ES-I3 (cell line): ENCODE data around the gene PPP1R12B.
"Not testable (repeated sequence)": the region's sequence is repeated elsewhere in the genome, so short reads cannot be mapped to it uniquely, and the experiment has no call there.

Source experiments
- H3K36me3 ChIP-seq: 2 replicates; pipeline ENCODE4 v1.6.1; 2013; ENCODE audit warnings: mild to moderate bottlenecking, low read length, control low read depth, moderate library complexity; ENCODE audit not compliant: insufficient read depth
- H3K4me1 ChIP-seq: 2 replicates; pipeline ENCODE4 v1.6.1; 2013; ENCODE audit warnings: mild to moderate bottlenecking, control low read depth, low read length; ENCODE audit not compliant: insufficient read depth
- H3K9ac ChIP-seq: 2 replicates; pipeline ENCODE4 v1.6.1; 2013; ENCODE audit warnings: low read depth, mild to moderate bottlenecking, low read length, moderate library complexity
- H3K9me3 ChIP-seq: 2 replicates; pipeline ENCODE4 v1.6.1; 2013; ENCODE audit warnings: mild to moderate bottlenecking, low read length, moderate library complexity; ENCODE audit not compliant: control insufficient read depth, insufficient read depth

PPP1R12B gene

DNA sequence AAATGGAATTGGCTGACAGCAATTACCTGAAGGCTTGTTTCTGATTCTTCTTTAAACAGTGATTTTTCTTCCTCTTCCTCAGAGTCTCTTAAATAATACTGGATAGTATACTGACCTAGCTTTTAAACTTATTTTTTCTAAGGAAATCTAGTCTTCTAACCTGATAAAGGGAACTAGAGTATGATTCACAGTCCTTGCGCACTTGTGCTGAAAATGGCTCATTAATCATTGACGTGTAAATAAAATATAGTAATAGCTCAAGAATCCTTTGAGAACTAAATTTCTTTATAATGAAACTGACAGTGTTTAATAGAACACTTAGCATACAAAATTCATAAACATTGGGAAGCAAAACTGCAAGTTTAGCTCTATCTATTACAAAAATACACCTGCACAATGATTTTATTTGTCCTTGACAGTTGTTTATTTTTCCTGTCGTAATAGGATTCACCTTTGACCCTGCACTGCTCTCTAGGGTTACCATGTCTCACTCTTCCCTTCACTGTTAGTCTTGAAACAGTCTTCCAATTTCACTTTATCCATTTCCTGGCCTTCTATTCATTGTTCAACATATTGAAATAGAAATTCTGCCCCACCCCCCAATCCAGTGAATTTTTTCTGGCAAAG is 117.3 kb downstream of the PPP1R12B start:
- not testable (repeated sequence) for H3K9me3 ChIP-seq, H3K9ac ChIP-seq, H3K36me3 ChIP-seq
- H3K4me1 ChIP-seq: peaks cover 10% of the 10 kb centered on the region; the same call in 1 of the 2 replicates

DNA sequence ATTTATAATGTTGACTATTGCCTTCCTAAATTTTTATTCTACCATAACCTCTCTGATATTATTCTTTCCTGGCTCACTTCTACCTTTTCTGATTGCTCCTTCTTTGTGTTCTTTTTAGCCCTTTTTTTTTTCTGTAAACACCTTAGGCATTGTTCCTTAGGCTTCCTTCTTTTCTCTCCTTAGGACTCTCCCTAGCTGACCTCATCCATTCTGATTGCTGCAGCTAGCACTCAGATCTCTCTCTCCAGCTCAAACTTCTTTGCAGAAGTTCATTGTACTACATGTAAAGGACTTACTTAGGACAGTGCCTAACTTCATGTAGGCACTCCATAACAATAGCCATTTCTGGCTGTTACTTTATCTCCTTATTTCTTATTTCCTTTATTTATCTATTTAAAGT is 117.8 kb downstream of the PPP1R12B start:
- H3K9ac ChIP-seq, H3K9me3 ChIP-seq, H3K36me3 ChIP-seq: not testable (repeated sequence)
- peaks cover 10% of the 10 kb centered on the region; the same call in 1 of the 2 replicates for H3K4me1 ChIP-seq

DNA sequence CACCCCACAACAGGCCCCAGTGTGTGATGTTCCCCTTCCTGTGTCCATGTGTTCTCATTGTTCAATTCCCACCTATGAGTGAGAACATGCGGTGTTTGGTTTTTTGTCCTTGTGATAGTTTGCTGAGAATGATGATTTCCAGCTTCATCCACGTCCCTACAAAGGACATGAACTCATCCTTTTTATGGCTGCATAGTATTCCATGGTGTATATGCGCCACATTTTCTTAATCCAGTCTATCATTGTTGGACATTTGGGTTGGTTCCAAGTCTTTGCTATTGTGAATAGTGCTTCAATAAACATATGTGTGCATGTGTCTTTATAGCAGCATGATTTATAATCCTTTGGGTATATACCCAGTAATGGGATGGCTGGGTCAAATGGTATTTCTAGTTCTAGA is 118.9 kb downstream of the PPP1R12B start:
- not testable (repeated sequence) for H3K9ac ChIP-seq, H3K9me3 ChIP-seq, H3K4me1 ChIP-seq, H3K36me3 ChIP-seq

DNA sequence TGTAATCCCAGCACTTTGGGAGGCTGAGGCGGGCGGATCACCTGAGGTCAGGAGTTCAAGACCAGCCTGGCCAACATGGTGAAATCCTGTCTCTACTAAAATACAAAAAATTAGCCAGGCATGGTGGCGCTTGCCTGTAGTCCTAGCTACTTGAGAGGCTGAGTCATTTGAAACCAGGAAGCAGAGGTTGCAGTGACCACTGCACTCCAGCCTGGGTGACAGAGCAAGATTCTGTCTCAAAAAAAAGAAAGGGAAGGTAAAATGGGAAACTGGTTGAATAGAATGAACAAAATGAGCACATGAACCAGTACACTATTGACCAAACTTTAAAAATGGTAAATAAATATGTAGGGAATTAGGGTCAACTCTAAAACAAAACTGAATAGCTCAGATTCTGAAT is 120.2 kb downstream of the PPP1R12B start:
- H3K36me3 ChIP-seq, H3K9me3 ChIP-seq, H3K9ac ChIP-seq, H3K4me1 ChIP-seq: not testable (repeated sequence)

DNA sequence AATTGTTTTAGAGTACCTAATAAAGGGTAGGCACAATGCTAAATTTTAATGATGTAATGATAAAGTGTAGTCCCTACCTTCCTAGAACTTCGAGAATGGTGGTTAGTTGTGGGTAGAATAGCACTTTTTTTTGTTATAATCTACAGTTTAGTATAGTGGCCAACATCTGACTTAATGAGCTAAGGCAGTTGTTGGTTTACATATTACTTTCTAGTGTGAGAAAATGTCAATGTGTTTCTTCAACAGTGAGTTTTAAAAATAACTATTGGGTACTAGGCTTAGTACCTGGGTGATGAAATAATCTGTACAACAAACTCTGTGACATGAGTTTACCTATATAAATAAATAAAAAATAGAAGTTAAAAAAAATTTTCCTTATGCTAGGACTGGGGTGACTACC is 120.6 kb downstream of the PPP1R12B start:
- H3K9ac ChIP-seq, H3K9me3 ChIP-seq, H3K36me3 ChIP-seq, H3K4me1 ChIP-seq: not testable (repeated sequence)

DNA sequence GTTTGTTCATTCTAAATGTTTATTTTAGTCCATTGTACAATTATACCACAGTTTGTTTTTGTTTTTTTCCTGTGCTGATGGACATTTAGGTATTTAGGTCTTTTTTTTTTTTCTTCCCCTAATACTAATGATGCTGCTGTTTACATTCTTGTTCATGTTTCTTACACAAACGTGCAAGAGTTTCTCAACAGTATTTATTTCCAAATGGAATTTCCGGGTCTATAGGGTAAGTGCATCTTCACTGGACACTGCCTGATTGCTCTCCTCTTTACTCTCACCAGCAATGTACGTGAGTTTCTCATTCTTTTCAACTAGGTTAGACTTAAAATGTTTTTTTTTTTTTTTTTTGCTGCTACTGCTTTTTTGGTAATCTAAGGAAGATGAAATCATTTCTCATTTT is 122.7 kb downstream of the PPP1R12B start:
- H3K9me3 ChIP-seq: no peaks in the 10 kb centered on the region

DNA sequence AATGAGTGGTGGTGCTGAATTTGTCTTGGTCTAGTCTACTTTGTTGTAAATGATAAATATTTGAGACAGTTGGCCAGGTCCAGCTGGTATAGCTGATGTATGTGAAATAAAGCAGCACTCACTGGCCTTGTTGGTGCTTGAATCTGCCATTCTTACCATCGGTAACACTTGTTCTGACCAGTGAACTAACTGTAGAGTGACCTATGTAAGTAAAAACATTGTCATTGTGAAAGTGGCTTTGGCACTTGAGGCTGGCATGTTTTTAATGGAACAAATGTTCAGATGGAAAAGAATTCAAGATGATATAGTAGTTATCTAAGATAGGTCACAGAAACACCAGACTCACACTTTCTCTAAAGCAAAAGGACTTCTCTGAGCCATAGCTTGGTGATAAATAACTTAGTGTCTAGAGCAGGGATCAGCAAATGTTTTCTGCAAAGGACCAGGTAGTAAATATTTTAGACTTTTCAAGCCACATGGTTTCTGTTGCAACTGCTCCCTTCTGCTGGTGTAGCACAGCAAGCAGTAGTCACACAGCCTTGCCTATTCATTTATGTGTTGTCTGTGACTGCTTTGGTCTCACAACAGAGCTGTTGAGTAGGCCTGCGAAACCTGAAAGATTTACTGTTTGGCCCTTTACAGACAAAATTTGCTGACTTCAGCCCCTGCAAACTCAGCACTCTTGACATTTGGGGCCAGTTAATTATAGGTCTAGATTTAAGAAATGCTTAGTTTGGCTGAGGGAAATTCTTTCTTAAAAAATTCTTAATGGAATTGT is 124.0 kb downstream of the PPP1R12B start:
- H3K9me3 ChIP-seq: not testable (repeated sequence)

More for the DNA sequence above, 122.7 kb downstream of the PPP1R12B start:
- no peaks in the 10 kb centered on the region for H3K36me3 ChIP-seq
- H3K4me1 ChIP-seq: no peaks in the 10 kb centered on the region
- no peak overlapping the region for H3K9ac ChIP-seq

DNA sequence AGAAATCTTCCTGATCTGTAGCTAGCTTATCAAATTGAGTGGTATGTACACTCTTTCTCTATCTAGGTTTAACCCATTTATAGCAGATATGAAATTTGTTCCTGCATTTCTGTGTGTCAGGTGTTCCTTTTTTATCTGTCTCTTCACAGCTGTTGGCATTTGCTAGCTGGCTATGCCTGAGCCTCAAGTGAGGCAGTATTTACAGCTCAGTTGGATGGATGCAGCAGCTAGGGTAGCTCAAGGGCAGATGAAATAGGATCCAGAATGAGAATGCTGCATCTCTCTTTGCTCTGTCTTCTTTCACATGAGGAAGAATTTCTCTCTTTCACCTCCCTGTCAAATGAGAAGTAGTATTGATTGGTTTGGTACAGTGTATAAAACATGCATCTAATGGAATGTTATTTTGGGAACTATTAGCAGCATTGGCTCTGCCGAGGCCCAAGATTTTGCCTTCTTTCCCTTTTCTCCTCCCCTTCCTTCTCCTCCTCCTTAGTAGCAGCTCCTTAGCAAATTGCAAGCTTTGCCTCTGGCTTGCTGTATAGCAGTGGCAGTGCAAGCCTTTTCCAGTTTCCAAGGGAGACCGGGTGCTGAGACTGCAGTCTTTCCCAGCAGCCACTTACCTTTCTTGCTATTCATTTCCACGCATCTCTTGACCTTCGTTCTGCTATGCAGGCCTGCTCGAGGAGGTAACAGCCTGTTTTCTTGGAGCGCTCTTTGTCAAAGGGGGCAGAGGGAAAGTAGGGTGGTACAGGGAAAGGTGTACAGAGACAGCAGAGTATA is 125.0 kb downstream of the PPP1R12B start:
- H3K36me3 ChIP-seq, H3K9me3 ChIP-seq, H3K9ac ChIP-seq, H3K4me1 ChIP-seq: not testable (repeated sequence)

More for the DNA sequence above, 124.0 kb downstream of the PPP1R12B start:
- H3K36me3 ChIP-seq, H3K9ac ChIP-seq, H3K4me1 ChIP-seq: not testable (repeated sequence)

DNA sequence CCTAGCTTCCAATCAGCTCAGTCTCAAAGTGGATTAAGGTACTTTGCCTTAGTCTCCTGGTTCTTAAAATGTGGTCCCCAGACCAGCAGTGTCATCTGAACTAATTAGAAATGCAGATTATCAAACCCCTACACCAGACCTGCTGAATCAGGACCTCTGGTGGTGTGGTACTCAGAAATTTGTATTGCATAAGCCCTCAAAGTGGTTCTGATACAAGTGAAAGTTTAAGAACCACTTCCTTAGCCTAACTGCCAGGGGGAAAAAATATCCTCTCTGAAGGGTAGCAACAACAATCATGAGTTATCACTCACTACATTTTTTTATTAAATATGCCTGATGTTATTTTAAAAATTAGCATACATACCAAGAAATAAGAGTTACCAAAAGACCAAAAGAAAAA is 131.2 kb downstream of the PPP1R12B start:
- H3K36me3 ChIP-seq, H3K9ac ChIP-seq, H3K9me3 ChIP-seq: not testable (repeated sequence)
- H3K4me1 ChIP-seq: peaks cover 25% of the 10 kb centered on the region

DNA sequence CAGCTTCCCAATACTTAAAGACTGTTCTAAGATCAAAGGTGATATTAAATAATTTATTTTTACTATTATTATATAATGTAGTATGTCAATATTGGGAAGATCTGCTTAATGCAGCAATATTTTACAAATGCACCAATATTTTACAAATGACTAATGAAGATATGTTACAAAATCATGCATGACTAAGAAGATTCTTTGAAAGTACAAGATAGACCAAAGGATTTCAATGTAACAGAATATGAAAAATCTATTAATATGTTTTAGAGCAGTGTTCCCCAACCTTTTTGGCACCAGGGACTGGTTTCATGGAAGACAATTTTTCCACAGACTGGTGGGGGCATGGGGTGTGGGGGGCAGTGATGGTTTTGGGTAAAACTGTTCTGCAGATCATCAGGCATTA is 132.1 kb downstream of the PPP1R12B start:
- H3K9me3 ChIP-seq: not testable (repeated sequence)

DNA sequence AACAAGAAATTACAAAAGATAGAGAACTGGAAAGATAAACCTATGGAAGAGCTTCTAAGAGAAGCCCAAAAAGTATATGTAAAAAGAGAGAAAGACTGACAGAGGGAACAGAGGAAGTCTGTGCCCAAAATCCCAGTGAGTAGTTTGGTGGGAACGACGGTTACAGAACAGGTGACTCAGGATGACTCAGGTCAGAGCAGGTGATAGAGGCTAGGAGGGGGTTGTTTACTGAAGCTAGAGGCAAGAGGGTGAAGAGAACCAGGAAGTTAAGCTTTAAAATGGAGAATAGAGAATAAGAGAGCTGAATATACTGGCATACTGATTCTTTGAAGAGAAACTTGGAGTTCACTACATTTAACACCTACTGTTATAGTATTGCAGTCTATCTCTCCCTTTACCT is 134.9 kb downstream of the PPP1R12B start:
- peaks cover 25% of the 10 kb centered on the region for H3K4me1 ChIP-seq
- not testable (repeated sequence) for H3K9me3 ChIP-seq, H3K9ac ChIP-seq, H3K36me3 ChIP-seq

More for the DNA sequence above, 132.1 kb downstream of the PPP1R12B start:
- H3K4me1 ChIP-seq: peaks cover 25% of the 10 kb centered on the region
- not testable (repeated sequence) for H3K36me3 ChIP-seq, H3K9ac ChIP-seq

DNA sequence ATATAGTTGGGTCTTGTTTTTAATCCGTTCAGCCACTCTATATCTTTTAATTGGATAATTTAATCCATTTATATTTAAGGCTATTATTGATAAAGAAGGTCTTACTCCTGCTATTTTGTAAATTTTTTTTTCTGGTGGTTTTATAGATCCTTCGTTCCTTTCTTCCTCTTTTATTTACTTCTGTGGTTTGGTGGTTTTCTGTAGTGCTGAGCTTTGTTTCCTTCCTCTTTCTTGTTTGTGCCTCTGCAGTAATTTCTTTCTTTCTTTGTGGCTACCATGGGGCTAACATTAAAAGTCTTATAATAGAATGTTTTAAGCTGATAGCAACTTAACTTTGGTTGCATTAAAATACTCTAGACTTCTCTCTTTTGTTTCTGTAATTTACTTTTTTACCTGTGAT is 135.5 kb downstream of the PPP1R12B start:
- not testable (repeated sequence) for H3K9me3 ChIP-seq, H3K9ac ChIP-seq, H3K36me3 ChIP-seq
- H3K4me1 ChIP-seq: peaks cover 25% of the 10 kb centered on the region

DNA sequence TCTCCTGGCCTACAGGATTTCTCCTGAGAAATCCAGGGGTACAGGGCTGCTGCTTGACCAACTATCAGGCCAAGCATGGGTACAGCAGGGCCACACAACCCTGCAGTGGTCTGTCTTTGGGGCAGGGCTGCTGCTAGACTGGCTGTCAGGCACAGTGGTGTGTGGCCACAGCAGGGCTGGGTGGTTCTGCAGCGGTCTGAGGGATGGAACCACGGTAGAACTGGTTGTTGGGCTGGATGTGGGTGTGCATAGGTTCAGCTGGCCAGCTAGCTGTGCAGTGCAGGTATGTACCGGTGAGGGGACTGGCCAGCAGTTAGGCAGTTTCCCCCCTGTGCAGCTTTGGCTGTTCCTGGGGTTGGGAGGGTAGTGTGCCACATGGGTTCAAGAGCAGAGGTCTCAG is 136.3 kb downstream of the PPP1R12B start:
- not testable (repeated sequence) for H3K9me3 ChIP-seq, H3K9ac ChIP-seq, H3K36me3 ChIP-seq
- peaks cover 25% of the 10 kb centered on the region for H3K4me1 ChIP-seq

DNA sequence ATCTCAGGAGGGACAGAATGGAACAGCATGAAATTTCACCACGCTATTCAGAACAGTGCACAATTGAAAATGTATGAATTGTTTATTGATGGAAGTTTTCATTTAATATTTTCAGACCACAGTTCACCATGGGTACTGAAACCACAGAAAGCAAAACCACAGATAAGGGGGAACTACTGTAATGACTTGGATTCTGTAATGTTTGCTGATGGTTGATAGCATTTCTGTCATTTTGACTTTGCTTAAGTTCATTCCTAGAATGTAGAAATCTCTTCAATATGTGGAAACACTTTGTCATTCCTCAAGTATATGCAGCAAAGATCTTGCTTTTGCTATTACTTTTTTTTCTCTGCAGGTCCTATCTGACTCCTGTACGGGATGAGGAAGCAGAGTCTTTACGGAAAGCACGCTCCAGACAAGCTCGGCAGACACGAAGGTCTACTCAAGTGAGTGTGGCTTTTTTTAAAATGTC is 139.7 kb downstream of the PPP1R12B start:
- H3K9ac ChIP-seq: not testable (repeated sequence)

DNA sequence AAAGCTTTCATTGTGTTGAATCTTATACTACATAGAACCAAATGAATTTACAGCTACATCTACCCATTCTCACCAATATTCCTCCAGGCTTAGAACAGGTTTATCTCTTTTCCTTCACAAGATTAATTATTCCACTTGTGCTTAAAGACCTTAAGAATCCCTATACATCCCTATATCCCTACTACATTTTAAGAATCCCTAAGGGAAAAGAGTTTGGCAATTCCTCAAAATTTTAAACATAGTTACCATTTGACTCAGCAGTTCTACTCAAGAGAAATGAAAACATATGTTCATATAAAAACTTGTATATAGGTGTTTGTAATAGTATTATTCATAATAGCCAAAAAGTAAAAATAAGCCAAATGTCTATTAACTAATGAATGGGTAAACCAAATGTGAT is 140.6 kb downstream of the PPP1R12B start:
- H3K36me3 ChIP-seq, H3K4me1 ChIP-seq, H3K9me3 ChIP-seq, H3K9ac ChIP-seq: not testable (repeated sequence)

More for the DNA sequence above, 139.7 kb downstream of the PPP1R12B start:
- H3K4me1 ChIP-seq: peaks cover 10% of the 10 kb centered on the region
- H3K36me3 ChIP-seq, H3K9me3 ChIP-seq: not testable (repeated sequence)
